ENCODE results near the gene ARHGAP26.

Gene ARHGAP26

GRCh38 chr5:143205386-143205785, 435.2 kb downstream of the ARHGAP26 start:
- no peak overlapping the region for H2AFZ ChIP-seq (ENCODE audit: low read length)
- TF ChIP-seq EZH2 (IDR thresholded peaks at IDR 0.05; ENCODE audit: borderline replicate concordance, low read length): no peak
- TF ChIP-seq, protein P1, sequence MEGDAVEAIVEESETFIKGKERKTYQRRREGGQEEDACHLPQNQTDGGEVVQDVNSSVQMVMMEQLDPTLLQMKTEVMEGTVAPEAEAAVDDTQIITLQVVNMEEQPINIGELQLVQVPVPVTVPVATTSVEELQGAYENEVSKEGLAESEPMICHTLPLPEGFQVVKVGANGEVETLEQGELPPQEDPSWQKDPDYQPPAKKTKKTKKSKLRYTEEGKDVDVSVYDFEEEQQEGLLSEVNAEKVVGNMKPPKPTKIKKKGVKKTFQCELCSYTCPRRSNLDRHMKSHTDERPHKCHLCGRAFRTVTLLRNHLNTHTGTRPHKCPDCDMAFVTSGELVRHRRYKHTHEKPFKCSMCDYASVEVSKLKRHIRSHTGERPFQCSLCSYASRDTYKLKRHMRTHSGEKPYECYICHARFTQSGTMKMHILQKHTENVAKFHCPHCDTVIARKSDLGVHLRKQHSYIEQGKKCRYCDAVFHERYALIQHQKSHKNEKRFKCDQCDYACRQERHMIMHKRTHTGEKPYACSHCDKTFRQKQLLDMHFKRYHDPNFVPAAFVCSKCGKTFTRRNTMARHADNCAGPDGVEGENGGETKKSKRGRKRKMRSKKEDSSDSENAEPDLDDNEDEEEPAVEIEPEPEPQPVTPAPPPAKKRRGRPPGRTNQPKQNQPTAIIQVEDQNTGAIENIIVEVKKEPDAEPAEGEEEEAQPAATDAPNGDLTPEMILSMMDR (IDR thresholded peaks at IDR 0.05; ENCODE audit: low read length): no peak
- H3K4me3 ChIP-seq (ENCODE audit: low read depth, low read length, poor library complexity, severe bottlenecking): no peak overlapping the region
- no peak overlapping the region for H3K9ac ChIP-seq (ENCODE audit: low read length)
- no peaks in the 10 kb centered on the region for H3K79me2 ChIP-seq (ENCODE audit: insufficient read depth, low read length)
- H3K4me1 ChIP-seq (ENCODE audit: insufficient read depth, low read length, severe bottlenecking): peaks cover 21% of the 10 kb centered on the region
- H3K27me3 ChIP-seq (ENCODE audit: insufficient read depth, low read length): no peaks in the 10 kb centered on the region
- H3K4me2 ChIP-seq (ENCODE audit: low read length): no peak overlapping the region
- no peaks in the 10 kb centered on the region for H3F3A ChIP-seq (ENCODE audit: insufficient read depth, low read length)
- H3K9me2 ChIP-seq (ENCODE audit: low read depth, low read length): no peaks in the 10 kb centered on the region
- H3K27ac ChIP-seq (ENCODE audit: low read depth, low read length, poor library complexity, severe bottlenecking): no peak overlapping the region
- H4K20me1 ChIP-seq (ENCODE audit: insufficient read depth, low read length): no peaks in the 10 kb centered on the region
- no peaks in the 10 kb centered on the region for H3K9me3 ChIP-seq (ENCODE audit: low read length)
- no peaks in the 10 kb centered on the region for H3K36me3 ChIP-seq (ENCODE audit: insufficient read depth, low read length)

DNA sequence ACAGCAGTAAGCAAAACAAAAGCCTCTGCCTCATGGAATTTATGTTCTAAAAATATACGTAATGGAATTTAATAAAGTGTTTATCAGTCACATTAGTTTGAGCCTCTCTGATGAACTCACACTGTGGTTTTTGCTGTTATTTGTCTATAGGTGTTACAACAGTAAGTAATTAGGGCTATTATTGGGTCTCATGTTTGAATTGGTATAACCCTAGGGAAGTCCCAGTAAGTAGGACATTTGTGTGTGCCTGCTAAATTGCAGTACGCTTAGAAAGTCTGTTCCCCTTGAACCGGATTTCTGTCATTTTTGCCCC, 435.7 kb downstream of the ARHGAP26 start:
- no peaks in the 10 kb centered on the region for H3K9me3 ChIP-seq (ENCODE audit: low read length)
- no peaks in the 10 kb centered on the region for H3K36me3 ChIP-seq (ENCODE audit: insufficient read depth, low read length)
- H3K9me2 ChIP-seq (ENCODE audit: low read depth, low read length): no peaks in the 10 kb centered on the region
- H3F3A ChIP-seq (ENCODE audit: insufficient read depth, low read length): no peaks in the 10 kb centered on the region
- H2AFZ ChIP-seq (ENCODE audit: low read length): no peak overlapping the region
- no peak overlapping the region for H3K4me2 ChIP-seq (ENCODE audit: low read length)
- H3K4me3 ChIP-seq (ENCODE audit: low read depth, low read length, poor library complexity, severe bottlenecking): no peak overlapping the region
- no peaks in the 10 kb centered on the region for H3K27me3 ChIP-seq (ENCODE audit: insufficient read depth, low read length)
- no peak overlapping the region for H3K9ac ChIP-seq (ENCODE audit: low read length)
- no peaks in the 10 kb centered on the region for H3K79me2 ChIP-seq (ENCODE audit: insufficient read depth, low read length)
- TF ChIP-seq EZH2 (IDR thresholded peaks at IDR 0.05; ENCODE audit: borderline replicate concordance, low read length): no peak
- TF ChIP-seq, protein P1 (IDR thresholded peaks at IDR 0.05; ENCODE audit: low read length): no peak
- no peaks in the 10 kb centered on the region for H4K20me1 ChIP-seq (ENCODE audit: insufficient read depth, low read length)
- peaks cover 21% of the 10 kb centered on the region for H3K4me1 ChIP-seq (ENCODE audit: insufficient read depth, low read length, severe bottlenecking)
- H3K27ac ChIP-seq (ENCODE audit: low read depth, low read length, poor library complexity, severe bottlenecking): no peak overlapping the region

DNA sequence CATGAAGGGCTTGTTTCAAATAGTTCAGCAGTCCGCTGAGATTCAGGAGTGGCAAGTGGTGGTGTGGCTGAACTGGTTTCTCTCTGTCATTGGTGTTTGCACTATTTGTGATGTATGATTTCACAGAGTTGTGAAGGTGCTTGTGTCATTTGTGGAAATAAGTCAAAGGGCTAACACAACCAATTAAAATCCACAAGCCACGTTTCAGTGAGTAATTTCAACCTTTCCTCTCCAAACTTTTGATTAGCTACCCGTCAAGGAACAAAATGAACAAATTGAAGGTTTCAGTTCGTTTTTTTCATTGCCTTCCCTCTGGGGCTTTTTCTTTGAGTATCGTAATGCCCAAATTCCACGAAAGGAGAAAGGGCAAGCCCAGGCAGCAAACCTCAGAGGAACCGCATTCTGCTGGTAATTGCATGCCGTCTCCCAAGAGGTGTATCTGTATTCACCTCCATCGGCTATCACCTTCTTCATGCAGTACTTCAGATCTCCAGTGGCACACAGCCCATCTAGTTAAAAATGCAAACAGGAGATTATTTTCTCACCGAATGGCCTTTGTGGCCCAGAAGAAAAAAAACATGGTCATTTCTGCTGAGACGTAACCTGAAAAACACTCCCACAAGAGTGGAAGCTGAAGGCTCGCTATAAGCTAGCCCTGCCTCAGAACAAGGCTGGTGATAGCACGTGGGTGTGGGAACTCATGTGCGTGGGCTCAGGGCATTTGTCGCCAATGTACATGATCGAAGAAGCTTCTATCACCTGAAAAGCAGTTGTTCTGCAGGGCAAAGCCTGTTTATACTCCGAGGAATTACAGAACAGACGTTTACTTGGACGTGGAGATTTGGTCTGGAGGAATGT, 436.2 kb downstream of the ARHGAP26 start:
- Histone ChIP-seq H4K20me1 (ENCODE audit: insufficient read depth, low read length) (no peaks in the 10 kb centered on the region), H3K27me3 (ENCODE audit: insufficient read depth, low read length) (no peaks in the 10 kb centered on the region), H3K9me3 (ENCODE audit: low read length) (no peaks in the 10 kb centered on the region), H3K79me2 (ENCODE audit: insufficient read depth, low read length) (no peaks in the 10 kb centered on the region), H3K4me1 (ENCODE audit: insufficient read depth, low read length, severe bottlenecking) (peaks cover 21% of the 10 kb centered on the region), H2AFZ (ENCODE audit: low read length) (no peak overlapping the region), H3K27ac (ENCODE audit: low read depth, low read length, poor library complexity, severe bottlenecking) (no peak overlapping the region), H3K4me3 (ENCODE audit: low read depth, low read length, poor library complexity, severe bottlenecking) (no peak overlapping the region), H3K36me3 (ENCODE audit: insufficient read depth, low read length) (no peaks in the 10 kb centered on the region), H3K4me2 (ENCODE audit: low read length) (peak overlapping the region; percentile 37), H3K9me2 (ENCODE audit: low read depth, low read length) (no peaks in the 10 kb centered on the region), H3F3A (ENCODE audit: insufficient read depth, low read length) (no peaks in the 10 kb centered on the region), H3K9ac (ENCODE audit: low read length) (no peak overlapping the region)
- no peak for TF ChIP-seq EZH2 (IDR thresholded peaks at IDR 0.05; ENCODE audit: borderline replicate concordance, low read length)
- TF ChIP-seq, protein P1 (IDR thresholded peaks at IDR 0.05; ENCODE audit: low read length): no peak
